Measurements from ENCODE around the gene CTNNA1.
"Not testable (repeated sequence)": the region's sequence is repeated elsewhere in the genome, so short reads cannot be mapped to it uniquely, and the experiment has no call there.

CTNNA1 gene

DNA sequence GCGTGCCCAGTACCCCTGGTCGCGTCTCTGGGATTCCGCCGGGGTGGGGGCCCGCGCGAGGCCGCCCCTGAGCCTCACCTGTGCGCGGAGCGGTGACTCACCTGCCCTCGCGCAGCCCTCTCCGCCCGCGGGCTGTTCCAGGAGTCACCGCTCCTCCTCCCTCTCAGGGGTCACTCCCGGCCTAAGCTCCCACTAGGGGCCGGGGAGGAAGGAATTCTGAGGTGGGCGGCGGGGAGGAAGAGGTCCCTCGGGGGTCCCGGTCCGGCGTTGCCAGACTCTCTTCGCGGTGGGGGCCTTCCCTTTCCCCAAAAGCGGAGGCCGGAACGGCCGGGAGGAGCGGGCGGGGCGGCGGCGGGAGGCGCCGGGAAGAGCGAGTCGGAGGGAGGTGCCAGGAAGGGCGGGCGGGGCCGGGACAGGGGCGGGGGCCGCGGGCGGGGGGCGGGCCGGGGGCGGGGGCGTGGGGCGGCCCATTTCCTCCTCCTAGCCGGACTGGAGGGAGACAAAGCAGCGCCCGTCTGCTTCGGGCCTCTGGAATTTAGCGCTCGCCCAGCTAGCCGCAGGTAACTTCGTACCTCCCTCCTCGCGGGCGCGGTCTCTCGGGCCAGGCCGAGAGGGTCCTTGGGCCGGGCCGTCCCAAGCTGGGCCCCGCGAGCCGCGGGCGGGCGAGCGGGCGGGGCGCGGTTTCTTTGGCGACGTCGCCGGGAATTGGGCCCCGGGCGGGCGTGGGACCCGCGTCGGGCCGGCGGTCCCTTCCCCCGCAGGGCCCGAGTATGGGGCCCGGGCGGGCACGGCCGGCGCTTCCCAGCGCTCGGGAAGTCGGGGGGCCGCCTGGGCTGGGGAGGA, at the start of gene CTNNA1:
CTNNA1 (plus strand) TSS at position 475 of the 843 bp plus-strand sequence. CDS start 28,500 bp downstream, outside the sequence.
- DNase-seq (ENCODE audit: low spot score): peak; percentile 86
- FAIRE-seq: no peak

DNA sequence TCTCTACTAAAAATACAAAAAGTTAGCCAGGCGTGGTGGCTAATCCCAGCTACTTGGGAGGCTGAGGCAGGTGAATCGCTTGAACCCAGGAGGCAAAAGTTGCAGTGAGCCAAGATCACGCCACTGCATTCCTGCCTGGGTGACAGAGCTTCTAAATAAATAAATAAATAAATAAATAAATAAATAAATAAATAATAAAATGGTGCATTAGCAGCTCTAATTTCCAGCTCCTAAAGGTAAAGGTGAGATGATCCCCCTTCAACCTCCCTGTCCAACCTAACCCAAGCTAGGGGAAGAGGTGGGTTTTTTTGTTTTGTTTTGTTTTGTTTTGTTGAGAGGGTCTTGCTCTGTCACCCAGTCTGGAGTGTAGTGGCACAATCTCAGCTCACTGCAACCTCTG, 49.4 kb upstream of the CTNNA1 start:
- FAIRE-seq; DNase-seq (ENCODE audit: low spot score): not testable (repeated sequence)

DNA sequence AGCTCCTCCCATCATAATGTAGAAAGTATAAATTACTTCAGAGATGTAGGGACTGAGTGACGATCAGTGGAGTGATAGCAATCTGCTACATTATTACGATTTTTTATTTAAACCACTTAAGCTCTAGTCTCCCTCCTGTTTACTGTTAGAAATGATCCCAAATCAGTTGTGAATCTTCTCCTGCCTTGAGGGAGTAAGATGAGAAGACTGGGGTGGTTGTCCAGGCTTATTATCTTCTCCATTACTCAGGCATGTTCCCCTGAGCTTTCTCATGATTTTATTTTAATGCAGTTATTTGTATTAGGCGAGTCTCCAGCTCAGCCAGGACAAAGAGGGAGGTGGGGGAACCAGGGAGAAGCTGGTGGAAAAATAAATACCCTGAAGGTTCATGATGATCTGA, 48.2 kb upstream of the CTNNA1 start:
- DNase-seq (ENCODE audit: low spot score) (no peak), FAIRE-seq (no peak)

GRCh38 chr5:138705567-138705966, 47.7 kb upstream of the CTNNA1 start:
- no peak for FAIRE-seq
- no peak for DNase-seq (ENCODE audit: low spot score)

- no peak for FAIRE-seq
- peak; percentile 35 for DNase-seq (ENCODE audit: low spot score)
Measured at GRCh38 chr5:138706655-138707480, 46.4 kb upstream of the CTNNA1 start.

DNA sequence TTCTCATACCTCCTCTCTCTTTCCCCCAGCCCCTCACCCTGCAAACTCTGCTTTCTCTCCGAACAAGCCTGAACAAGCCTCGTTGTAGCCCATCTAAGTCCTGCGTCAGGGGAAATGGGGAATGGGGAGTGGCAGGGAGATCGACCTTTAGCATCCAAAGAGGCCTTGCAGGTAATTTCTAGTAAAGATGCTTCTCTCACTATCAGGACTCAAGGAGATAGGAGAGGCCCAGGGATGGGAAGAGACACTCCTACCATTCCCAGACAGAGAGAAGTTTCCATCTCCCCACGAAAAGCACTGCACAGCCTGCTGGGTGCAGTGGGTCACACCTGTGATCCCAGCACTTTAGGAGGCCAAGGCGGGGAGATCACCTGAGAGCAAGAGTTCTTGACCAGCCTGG, 44.4 kb upstream of the CTNNA1 start:
- FAIRE-seq (no peak), DNase-seq (ENCODE audit: low spot score) (no peak)

- FAIRE-seq (no peak), DNase-seq (ENCODE audit: low spot score) (no peak)
Measured at GRCh38 chr5:138709202-138709601, 44.0 kb upstream of the CTNNA1 start.

DNA sequence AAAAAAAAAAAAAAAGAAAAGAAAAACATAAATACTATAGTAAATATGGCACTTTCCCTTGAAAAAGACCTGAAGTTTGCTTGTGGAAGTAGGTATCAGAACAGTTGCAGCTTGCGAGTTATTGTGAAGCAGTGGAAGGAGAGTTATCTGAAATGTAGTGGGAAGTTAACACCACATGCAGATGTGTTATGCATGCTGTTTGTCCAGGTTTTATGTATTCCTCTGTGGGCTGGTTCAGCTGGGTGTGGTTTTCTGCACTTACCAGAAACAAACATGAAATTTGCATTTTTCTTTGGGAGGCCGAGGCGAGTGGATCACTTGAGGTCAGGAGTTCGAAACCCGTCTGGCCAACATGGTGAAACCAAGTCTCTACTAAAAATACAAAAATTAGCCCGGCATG, 42.1 kb upstream of the CTNNA1 start:
- DNase-seq (ENCODE audit: low spot score) (no peak), FAIRE-seq (no peak)

GRCh38 chr5:138711811-138712210, 41.4 kb upstream of the CTNNA1 start:
- FAIRE-seq: no peak
- DNase-seq (ENCODE audit: low spot score): no peak

GRCh38 chr5:138712324-138712723, 40.9 kb upstream of the CTNNA1 start:
- no peak for DNase-seq (ENCODE audit: low spot score)

GRCh38 chr5:138712791-138713190, 40.4 kb upstream of the CTNNA1 start:
- DNase-seq (ENCODE audit: low spot score) (no peak), FAIRE-seq (no peak)

More at GRCh38 chr5:138712324-138712723, 40.9 kb upstream of the CTNNA1 start:
- no peak for FAIRE-seq

DNA sequence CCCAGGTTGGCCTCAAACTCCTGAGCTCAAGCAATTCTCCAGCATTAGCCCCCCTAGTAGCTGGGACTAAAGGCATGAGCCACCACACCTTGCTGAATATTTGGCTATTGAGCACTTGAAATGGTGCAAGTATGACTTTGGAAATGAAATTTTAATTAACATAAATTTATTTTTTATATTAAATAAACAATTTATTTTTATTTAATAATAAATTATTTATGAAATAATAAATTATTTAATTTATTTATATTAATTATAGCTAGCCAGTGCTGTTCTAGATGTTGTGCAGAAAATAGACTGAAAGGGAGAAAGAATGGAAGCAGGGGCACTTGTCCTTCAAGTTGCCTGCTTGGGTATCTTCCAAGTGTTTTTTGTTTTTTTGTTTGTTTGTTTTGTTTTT, 40.0 kb upstream of the CTNNA1 start:
- DNase-seq (ENCODE audit: low spot score) (no peak), FAIRE-seq (no peak)

DNA sequence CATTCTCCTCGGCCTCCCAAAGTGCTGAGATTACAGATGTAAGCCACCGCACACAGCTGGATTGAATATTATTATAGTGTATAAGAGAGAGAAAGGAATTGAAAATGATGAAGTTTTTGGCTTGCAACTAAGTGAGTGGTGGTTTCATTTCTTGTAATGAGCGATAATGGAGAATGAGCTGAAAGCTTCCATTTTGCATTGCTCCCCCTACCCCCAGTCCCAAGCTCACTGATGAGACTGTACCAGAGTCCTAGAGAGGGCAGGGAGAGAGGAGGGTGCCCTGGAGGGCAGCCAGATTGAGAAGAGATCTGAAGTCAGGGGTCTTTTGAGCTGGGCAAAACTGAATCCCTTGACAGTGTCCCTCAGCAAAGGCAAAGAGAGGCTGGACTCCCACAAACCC, 38.5 kb upstream of the CTNNA1 start:
- FAIRE-seq (no peak), DNase-seq (ENCODE audit: low spot score) (no peak)

- FAIRE-seq: not testable (repeated sequence)
- peak; percentile 40 for DNase-seq (ENCODE audit: low spot score)
Measured at GRCh38 chr5:138715931-138716432, 37.2 kb upstream of the CTNNA1 start.

DNA sequence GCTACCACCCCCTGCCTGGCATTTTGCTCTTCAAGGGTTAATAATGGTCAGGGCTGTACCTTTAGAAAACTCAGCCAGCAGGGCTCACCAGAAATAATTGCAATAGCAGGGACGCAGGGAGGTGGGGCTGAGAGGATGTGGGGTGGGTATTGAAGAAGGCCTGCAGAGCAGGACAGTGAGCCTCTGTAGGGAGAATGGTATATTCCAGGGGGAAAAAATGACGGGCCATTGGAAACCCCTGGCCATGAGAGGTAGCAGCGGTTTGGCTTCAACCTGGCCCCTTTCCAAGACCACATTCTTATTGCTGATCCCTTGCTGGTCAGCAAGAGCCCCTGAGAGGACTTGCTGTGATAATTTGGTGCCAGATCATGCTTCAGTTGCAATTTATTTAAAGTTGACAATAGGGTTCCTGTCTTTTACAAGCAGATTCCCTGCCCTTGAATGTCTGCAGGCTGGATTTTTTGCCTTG, 36.7 kb upstream of the CTNNA1 start:
- FAIRE-seq: no peak

GRCh38 chr5:138717399-138717798, 35.8 kb upstream of the CTNNA1 start:
- DNase-seq (ENCODE audit: low spot score) (no peak), FAIRE-seq (no peak)

More for the DNA sequence above, 36.7 kb upstream of the CTNNA1 start:
- peak; percentile 55 for DNase-seq (ENCODE audit: low spot score)

GRCh38 chr5:138719811-138720210, 33.4 kb upstream of the CTNNA1 start:
- FAIRE-seq (no peak), DNase-seq (ENCODE audit: low spot score) (no peak)

DNA sequence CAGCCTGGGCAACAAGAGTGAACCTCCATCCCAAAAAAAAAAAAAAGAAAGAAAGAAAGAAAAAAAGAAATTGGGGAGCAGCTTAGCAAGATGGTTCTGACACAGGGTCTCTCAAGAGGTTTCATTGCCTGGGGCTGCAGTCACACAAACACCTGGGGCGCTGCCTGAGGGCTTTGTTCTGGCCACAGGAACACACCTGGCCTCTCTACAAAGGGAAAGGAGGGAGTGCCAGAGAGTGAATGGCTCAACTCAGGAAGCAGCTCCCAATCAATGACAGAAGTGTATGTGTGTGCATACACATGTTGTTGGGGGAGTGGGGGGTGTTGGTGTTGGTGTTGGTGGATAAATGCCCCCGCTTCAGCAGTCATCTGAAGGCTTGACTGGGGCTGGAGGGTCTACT, 32.4 kb upstream of the CTNNA1 start:
- DNase-seq (ENCODE audit: low spot score): no peak
- FAIRE-seq: no peak

GRCh38 chr5:138721979-138722378, 31.2 kb upstream of the CTNNA1 start:
- DNase-seq (ENCODE audit: low spot score): no peak
- no peak for FAIRE-seq

DNA sequence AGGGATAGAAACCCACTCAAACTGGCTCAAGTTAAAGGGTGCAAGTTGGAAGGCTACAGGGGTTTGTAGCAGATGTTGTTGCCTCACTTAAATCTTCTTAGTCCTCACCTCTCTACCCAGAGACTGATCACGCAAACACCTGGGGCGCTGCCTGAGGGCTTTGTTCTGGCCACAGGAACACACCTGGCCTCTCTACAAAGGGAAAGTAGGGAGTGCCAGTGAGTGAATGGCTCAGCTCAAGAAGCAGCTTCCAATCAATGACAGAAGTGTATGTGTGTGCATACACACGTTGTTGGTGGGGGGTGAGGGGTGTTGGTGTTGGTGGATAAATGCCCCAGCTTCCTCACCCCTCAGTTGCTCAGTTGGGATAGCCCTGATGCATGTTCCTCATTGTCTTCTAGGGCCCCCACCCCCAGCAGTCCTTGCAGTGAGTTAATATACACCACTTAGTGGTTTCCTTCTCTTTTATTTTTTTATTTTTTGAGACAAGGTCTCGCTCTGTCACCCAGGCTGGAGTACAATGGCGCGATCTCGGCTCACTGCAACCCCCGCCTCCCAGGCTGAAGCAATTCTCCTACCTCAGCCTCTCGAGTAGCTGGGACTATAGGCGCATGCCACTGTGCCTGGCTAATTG, 30.6 kb upstream of the CTNNA1 start:
- DNase-seq (ENCODE audit: low spot score) (no peak), FAIRE-seq (no peak)

DNA sequence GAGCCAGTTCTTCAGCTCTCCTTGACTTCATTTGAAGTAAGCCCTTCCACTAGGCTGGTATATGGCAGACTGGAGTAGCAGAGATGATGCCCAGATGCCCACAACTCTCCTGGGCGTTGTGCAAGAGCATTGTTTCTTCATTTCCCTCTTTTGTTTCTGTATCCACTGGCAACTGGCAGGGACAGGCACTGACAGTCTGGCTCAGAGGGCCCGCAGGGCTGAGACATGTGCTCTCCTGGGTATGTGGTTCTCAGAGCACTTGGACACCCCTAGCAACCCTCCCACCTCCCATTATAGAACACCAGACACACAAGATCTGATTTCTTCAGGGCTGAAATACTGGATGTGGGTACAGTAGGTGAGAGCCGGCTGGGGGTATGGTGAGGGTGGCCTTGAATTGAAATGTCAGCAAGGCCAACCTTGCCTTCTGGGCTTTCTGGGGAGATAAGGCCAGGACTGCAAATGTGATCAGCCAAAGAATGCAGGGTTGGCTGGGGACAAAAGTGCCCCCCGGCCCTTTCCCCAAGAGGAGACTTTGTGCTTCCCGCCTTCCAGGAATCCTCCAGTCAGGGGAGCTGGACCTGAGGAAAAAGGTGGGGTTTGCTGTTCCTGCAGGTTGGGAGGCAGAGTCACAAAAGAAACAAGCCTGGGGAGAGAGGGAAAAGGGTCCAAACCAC, 28.6 kb upstream of the CTNNA1 start:
- FAIRE-seq (no peak), DNase-seq (ENCODE audit: low spot score) (no peak)
